ENCODE data around the gene SLC30A3. TPM values are rescaled to one million over a fixed set of nuclear protein-coding genes. Genes with fewer than 3 reads are reported as not detected.

SLC30A3 gene
- total and polyA plus RNA-seq, 2 of the 13 experiments (the other 11 are each of a cell fraction or from before 2014, with no cell fraction given), result 0.38 to 0.79 TPM

- TF ChIP-seq IRF2 (CRISPR knock-in tag; IDR thresholded peaks at IDR 0.05) (no peak), ZNF350 (CRISPR knock-in tag; IDR thresholded peaks at IDR 0.05; ENCODE audit: borderline replicate concordance, low read depth) (no peak), MAZ (IDR thresholded peaks at IDR 0.05; ENCODE audit: borderline replicate concordance, low read depth, low read length) (no peak), MAZ (CRISPR knock-in tag; IDR thresholded peaks at IDR 0.05; ENCODE audit: low read depth) (no peak), ZSCAN25 (CRISPR knock-in tag; IDR thresholded peaks at IDR 0.05) (no peak), BHLHE40 (IDR thresholded peaks at IDR 0.05; ENCODE audit: low read length) (no peak), SRSF4 (IDR thresholded peaks at IDR 0.05; ENCODE audit: low read depth, low read length, poor library complexity, severe bottlenecking) (no peak), JDP2 (CRISPR knock-in tag; IDR thresholded peaks at IDR 0.05; ENCODE audit: borderline replicate concordance) (no peak), ZSCAN22 (CRISPR knock-in tag; IDR thresholded peaks at IDR 0.05) (no peak), SMAD1 (CRISPR knock-in tag; IDR thresholded peaks at IDR 0.05; ENCODE audit: borderline replicate concordance, low read depth) (no peak), HOXA9 (CRISPR knock-in tag; IDR thresholded peaks at IDR 0.05; ENCODE audit: borderline replicate concordance) (0 out of 2 replicates have a peak, but pooled peaks have one; percentile 32), ZNF672 (CRISPR knock-in tag; IDR thresholded peaks at IDR 0.05) (no peak), ZXDC (CRISPR knock-in tag; IDR thresholded peaks at IDR 0.05) (no peak), ZNF431 (CRISPR knock-in tag; IDR thresholded peaks at IDR 0.05; ENCODE audit: borderline replicate concordance, low read depth) (no peak), BORCS8-MEF2B (CRISPR knock-in tag; IDR thresholded peaks at IDR 0.05) (no peak), EZH2 (conservative IDR thresholded peaks at IDR 0.05; ENCODE audit: low read depth, low read length) (0 out of 2 replicates have a peak, but pooled peaks have one; percentile 64), ZNF264 (CRISPR knock-in tag; IDR thresholded peaks at IDR 0.05) (no peak), TOPORS (CRISPR knock-in tag; IDR thresholded peaks at IDR 0.05) (no peak), KDM1A (CRISPR knock-in tag; IDR thresholded peaks at IDR 0.05) (no peak), ZFY (CRISPR knock-in tag; IDR thresholded peaks at IDR 0.05) (peak; percentile 20), NR2F1 (CRISPR knock-in tag; IDR thresholded peaks at IDR 0.05) (no peak), ETS1 (CRISPR knock-in tag; IDR thresholded peaks at IDR 0.05) (0 out of 2 replicates have a peak, but pooled peaks have one; percentile 46), RARA (CRISPR knock-in tag; IDR thresholded peaks at IDR 0.05) (no peak), RBM39 (IDR thresholded peaks at IDR 0.05; ENCODE audit: low read depth, low read length, poor library complexity, severe bottlenecking) (no peak)
Measured at GRCh38 chr2:27250652-27251379, 12.0 kb downstream of the SLC30A3 start (continued).
